Upper lobe of left lung (tissue), 4 donors: ENCODE measurements around the gene APBB2.

Experiments
- POLR2A ChIP-seq, 4 donors: fragments of 450-650 bp; IDR thresholded peaks; one replicate each; pipeline ENCODE4 v1.5.1; 2016 to 2017; ENCODE audit warnings: antibody characterized with exemption in 4 of 4, mild to moderate bottlenecking in 2 of 4
- POLR2AphosphoS5 ChIP-seq, 2 donors: sonication (generic); formaldehyde crosslinking; IDR thresholded peaks; one replicate each; pipeline ENCODE4 v1.5.1; 2017; ENCODE audit warnings: antibody characterized with exemption in 2 of 2
- TF ChIP-seq, protein P1 (sequence below), 6 experiments: fragments of 450-650 bp in 4 of 6; fragments of 200-600 bp in 2 of 6; sonication (generic) in 2 of 6; IDR thresholded peaks; one replicate each; pipeline ENCODE4 v1.5.1; 2016 to 2019; ENCODE audit warnings: antibody characterized with exemption in 6 of 6

DNA sequence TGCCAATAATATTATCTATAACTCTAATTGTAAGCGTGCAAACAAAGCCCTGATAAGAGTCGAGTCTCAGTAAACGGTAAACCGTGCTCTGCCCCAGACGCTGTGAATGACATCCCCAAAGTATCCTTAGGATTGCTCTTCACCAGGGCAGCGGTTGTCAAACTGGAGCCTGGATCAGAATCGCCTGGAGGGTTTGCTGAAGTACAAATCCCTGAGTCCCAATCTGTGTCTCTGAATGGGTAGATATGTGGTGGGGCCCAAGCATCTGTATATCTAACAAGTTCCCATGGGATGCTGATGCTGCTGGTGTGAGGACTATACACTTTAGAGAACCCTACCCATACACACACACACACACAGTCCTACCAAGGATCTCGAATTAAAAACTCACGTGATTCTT is 813 bp upstream of the APBB2 start:
- TF ChIP-seq, protein P1, sequence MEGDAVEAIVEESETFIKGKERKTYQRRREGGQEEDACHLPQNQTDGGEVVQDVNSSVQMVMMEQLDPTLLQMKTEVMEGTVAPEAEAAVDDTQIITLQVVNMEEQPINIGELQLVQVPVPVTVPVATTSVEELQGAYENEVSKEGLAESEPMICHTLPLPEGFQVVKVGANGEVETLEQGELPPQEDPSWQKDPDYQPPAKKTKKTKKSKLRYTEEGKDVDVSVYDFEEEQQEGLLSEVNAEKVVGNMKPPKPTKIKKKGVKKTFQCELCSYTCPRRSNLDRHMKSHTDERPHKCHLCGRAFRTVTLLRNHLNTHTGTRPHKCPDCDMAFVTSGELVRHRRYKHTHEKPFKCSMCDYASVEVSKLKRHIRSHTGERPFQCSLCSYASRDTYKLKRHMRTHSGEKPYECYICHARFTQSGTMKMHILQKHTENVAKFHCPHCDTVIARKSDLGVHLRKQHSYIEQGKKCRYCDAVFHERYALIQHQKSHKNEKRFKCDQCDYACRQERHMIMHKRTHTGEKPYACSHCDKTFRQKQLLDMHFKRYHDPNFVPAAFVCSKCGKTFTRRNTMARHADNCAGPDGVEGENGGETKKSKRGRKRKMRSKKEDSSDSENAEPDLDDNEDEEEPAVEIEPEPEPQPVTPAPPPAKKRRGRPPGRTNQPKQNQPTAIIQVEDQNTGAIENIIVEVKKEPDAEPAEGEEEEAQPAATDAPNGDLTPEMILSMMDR (IDR thresholded peaks at IDR 0.05): no peak
- TF ChIP-seq POLR2A (IDR thresholded peaks at IDR 0.05): no peak
- TF ChIP-seq POLR2AphosphoS5 (IDR thresholded peaks at IDR 0.05): no peak
